GM18511 (cell line): Measurements from ENCODE around the gene NACAD.

Source experiments
- ATAC-seq: cut with Tn5 transposase; IDR thresholded peaks from one replicate; pipeline ENCODE4 v1.9.1; 2021; ENCODE audit warnings: mild to moderate bottlenecking, moderate library complexity; ENCODE audit not compliant: unreplicated experiment

The NACAD gene, protein sequence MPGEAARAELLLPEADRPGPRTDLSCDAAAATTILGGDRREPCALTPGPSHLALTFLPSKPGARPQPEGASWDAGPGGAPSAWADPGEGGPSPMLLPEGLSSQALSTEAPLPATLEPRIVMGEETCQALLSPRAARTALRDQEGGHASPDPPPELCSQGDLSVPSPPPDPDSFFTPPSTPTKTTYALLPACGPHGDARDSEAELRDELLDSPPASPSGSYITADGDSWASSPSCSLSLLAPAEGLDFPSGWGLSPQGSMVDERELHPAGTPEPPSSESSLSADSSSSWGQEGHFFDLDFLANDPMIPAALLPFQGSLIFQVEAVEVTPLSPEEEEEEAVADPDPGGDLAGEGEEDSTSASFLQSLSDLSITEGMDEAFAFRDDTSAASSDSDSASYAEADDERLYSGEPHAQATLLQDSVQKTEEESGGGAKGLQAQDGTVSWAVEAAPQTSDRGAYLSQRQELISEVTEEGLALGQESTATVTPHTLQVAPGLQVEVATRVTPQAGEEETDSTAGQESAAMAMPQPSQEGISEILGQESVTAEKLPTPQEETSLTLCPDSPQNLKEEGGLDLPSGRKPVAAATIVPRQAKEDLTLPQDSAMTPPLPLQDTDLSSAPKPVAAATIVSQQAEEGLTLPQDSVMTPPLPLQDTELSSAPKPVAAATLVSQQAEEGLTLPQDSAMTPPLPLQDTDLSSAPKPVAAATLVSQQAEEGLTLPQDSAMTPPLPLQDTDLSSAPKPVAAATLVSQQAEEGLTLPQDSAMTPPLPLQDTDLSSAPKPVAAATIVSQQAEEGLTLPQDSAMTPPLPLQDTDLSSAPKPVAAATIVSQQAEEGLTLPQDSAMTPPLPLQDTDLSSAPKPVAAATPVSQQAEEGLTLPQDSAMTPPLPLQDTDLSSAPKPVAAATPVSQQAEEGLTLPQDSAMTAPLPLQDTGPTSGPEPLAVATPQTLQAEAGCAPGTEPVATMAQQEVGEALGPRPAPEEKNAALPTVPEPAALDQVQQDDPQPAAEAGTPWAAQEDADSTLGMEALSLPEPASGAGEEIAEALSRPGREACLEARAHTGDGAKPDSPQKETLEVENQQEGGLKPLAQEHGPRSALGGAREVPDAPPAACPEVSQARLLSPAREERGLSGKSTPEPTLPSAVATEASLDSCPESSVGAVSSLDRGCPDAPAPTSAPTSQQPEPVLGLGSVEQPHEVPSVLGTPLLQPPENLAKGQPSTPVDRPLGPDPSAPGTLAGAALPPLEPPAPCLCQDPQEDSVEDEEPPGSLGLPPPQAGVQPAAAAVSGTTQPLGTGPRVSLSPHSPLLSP (N-terminal part only)

DNA sequence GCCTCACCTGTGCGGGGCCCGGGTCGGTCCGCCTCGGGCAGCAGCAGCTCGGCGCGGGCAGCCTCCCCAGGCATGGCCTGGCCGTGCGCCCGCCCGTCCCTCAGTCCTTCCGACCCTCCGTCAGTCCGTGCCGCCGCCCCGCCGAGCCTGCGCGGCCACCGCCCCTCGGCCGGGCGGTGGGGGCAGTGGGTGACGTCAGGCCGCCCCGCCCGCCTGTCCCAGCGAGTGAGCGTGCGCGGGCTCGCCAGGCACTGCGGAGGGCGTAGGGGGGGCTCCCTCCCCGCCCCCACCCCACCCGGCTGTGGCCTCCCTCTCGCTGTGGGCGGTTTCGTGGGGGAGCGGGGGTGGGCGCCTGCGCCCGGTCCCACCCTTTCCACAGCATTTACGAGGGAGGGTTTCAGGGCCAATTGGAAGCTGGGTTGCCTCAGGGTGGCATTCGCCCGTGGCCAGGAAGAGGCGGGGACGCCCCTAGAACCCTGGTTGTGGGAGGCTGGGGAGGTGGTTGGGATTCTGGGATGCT lies at the start of gene NACAD:
NACAD (minus strand) TSS at position 149 of the 520 bp plus-strand sequence; CDS start at position 74, 75 bp downstream.
- ATAC-seq = no peak

DNA sequence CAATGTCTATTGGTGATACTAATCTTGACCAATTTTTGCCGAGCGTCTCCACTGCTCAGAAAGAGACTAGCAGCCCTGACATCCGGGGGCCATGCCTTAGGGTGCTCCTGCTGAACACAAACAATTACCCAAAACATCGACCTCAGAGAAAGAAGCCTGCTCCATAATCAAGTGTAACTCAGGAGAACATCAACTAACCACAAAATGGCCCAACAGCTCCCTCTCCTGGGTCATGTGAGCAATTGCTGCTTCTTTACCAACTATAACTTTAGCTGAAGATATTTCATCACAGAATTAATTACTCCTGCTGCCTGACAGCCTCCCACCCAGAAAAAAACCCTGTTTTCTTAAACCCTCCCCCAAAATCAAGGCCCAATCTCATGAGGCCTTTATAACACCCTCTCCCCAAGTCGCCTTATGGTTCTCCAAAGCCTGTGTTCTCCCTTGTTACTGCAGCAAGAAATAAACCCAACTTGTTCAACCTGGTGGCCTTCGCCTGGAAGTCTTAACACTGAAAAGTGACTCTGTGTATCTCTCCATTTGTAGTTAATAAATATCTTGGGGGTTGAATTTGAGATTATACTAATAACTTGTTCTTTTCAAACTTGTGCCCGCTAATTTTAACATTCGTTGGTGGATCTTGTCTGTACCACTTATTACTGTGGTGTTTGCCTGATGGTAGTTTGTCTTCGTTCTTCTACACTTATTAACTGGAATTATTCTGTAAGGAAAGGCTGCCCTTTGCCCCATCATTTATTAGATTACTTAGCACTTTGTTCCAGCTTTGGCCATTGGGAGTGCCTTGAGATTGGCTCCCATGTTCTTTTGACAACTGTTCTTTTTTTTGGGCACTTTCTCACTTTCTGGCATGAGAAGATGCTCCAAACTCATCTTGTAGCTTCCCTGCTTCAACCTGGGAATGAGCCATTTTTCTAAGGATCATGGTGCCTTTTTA lies 47.6 kb upstream of the NACAD start:
- ATAC-seq = no peak

DNA sequence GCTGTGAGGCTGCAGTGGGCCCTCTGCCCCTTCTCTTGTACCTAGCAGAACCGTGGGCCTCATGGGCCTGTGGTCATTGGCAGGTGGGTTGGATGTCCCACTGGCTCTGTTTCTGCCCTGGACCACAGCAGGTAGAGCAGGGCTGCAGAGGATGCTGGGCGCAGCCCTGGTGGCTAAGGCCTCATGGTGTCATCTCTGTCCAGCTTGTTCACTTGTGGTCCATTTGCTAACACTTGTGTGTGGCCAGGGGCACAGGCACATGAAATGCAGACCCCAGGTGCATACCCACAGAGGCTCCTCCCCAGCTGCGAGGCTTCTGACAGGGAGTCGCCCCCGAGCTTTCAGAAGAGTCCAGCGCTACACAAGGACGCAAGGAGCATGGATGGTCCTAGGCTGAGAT lies 45.1 kb upstream of the NACAD start:
- no peak for ATAC-seq

DNA sequence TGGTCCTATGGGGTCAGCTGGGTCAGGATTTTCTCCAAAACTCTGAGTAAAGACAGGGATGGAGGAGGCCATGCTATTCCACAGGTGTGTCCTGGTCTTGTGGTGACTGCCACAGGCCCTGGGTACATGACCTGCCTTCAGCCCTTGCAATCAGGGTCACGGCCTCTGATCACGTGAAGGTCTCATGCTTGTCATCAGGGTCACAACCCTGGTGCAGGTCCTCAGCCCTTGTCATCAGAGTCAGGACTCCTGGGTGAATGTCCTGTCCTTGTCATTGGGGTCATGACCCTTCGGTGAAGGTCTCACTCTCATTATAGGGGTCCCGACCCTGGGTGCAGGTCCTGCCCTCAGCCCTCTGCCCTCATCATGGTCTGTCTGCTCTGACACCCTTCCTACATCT lies 44.6 kb upstream of the NACAD start:
- no peak for ATAC-seq

DNA sequence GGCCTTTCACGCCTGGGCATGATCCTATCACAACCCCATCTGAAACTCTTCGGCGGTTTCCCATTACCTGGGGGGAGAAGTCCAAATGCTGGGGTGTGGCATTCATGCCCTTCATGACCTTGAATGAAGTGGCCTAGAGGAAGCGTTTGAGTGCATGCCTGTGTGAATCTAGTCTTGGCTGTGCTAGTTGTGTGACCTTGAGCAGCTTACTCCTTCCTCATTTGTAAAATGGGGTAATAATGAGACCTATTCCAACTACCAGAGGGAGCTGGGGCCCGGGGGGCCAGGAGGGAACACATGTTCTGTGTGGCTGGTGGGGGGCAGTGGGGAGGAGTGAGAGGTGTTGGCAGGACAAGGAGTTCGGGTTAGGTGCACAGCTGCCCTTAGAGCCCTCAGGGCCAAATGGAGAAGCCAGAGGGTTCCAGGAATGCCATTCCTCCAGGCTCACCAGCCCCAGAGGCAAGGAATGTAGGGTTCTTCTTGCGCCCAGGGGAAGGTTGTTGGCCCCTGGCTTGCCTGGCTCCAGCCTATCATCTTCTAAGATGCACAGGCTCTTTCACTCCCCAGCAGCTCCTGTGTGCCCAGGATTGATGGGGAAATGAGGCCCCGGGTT lies 44.0 kb upstream of the NACAD start:
- no peak for ATAC-seq

DNA sequence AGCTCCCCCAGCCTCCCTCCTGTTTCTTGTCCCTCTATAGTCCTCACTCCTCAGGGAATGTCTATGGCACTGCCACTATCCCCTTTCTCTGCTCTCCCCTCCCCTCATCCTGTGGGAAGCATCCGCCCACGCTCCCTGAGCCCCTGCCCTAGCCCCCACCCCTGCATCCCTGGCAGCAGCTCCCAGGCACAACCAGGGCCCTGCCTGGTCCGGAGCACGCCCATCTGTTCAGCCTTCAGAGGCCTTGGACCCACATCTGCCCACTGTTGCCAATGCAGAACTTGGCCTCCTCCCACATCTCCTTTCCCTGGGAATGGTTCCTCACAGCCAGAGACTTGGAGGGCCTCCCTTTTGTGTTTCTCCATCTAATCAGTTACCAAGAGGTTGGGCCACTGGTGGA lies 43.1 kb upstream of the NACAD start:
- no peak for ATAC-seq

DNA sequence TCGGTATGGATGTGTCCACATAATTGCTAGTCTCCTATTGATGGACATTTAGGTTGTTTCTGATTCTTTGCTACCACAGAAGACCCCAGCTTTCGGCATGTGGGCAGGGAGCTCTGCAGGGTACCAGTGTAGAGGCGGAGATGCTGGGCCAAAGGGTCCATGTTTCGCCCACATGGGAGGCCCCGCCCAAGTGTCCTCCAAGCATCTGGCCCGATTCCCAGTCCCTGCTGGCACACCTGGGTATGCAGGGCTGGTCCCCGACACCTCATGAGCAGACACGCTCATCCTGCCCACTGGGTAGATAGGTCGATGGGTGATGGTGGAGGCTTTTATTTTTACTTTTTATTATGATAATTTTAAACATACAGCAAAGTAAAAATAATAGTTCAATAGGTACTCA lies 42.1 kb upstream of the NACAD start:
- no peak for ATAC-seq

DNA sequence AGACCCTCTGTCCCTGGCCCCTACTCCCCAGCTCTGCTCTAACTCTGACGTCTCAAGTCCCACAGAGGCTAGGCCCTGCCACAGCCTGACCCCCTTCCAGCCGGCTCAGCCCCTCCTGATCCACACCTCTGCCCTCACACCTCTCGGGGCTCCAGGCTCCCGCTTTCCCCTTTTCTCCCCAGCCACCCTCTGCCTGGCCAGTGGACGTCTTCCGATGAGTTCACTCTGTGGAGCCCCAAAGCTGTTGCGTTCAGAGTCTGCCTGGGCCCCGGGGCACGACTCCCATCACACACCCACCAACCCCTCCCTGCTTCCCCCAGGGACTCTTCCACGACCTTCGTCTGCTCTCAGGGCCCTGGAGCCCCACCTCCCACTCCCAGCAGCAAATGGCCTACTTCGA lies 41.1 kb upstream of the NACAD start:
- no peak for ATAC-seq

DNA sequence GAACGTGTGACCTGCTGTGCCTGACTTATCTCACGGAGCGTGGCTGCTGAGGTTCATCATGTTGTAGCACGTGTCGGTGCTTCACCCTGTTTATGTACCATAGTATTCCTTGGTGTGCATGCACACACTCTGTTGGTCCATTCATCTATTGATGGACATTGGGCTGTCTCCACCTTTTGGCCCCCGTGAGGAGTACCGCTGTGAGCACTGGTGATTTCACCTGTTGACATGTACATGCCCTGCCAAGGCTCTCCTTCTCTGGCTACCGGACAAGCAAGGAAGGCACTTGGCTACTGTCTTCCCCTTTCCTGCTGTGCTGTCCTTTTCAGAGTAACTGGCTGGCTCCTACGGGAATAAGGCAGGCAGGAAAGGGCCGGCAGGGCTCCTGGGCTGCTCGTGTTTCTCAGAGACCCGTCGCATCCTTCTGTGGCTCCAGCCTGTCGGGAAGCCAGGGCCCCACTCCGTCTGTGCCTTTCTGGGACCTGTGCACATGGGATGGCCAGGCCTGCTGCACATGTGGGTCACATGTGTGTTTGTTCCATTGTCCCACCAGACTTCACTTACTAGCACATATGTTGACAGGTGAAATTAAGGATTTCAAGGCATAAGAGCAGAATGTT lies 40.5 kb upstream of the NACAD start:
- no peak for ATAC-seq

DNA sequence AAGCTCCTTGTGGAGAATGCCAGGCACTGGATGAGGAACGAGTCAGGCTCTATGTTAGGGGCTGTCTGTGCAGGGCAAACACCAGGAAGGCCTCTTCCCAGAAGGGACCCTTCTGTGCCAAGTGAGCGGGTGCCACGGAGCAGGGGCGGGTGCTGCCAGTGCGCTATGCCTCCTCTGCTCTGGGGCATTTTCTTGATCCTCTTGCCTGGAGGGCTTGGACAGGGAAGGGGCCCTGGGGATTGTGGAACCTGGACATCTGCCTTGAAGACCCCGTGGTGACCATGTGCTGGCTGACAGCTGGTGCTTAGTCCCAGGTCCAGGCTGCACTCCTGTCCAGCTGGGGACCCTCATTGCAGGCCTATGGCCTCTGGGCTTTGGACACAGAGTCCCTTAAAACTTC lies 38.2 kb upstream of the NACAD start:
- ATAC-seq = no peak

DNA sequence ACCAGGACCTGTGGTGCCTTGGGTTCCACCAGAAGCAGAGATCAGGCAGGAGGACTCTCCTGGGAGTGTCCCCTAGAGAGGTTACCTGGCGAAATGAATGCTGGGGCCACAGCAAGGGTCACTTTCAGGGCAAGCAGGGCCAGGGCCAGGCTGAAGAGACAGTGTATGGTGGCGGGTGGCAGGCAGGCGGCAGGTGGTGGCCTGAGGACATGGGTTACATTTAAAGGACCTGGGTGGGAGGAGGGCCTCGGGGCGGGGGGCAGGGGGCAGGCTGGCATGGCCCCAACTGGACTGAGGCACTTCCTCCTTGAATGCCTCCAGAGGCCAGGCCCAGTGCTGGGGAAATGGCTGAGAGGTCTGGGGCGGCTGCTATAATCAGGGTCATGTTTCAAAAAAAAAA lies 37.4 kb upstream of the NACAD start:
- ATAC-seq = no peak

DNA sequence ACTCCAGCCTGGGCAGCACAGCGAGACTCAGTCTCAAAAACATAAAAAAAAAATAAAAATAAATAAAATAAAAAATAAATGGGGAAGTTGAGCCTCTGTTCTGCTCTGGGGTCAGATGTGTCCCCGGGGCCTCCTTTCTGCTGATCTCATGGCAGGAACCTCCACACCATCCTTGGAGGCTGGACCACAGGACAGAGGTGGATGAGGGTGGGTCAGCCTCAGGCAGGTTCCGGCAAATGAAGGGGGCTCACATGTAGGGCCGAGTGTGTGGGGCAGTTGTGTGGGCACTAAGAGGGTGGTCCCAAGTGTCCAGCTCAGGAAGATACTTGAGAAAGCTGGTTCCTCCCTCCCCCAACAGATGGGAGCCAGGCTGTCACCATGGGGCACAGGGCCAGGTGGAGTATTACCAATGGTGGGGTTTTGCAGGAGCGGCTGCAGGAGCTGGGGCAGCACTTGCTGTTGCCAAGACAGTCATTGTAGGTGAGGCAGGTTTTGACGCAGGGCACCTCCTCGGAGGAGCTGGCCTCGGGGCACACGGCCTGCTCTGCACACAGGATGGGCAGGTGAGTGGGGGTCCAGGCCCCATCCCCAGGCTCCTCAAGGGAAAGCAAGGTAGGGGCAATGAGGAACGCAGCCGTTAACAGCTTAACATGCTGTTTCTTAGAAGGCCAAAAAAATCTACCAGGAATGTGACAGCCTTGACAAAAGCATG lies 36.6 kb upstream of the NACAD start:
- no peak for ATAC-seq

DNA sequence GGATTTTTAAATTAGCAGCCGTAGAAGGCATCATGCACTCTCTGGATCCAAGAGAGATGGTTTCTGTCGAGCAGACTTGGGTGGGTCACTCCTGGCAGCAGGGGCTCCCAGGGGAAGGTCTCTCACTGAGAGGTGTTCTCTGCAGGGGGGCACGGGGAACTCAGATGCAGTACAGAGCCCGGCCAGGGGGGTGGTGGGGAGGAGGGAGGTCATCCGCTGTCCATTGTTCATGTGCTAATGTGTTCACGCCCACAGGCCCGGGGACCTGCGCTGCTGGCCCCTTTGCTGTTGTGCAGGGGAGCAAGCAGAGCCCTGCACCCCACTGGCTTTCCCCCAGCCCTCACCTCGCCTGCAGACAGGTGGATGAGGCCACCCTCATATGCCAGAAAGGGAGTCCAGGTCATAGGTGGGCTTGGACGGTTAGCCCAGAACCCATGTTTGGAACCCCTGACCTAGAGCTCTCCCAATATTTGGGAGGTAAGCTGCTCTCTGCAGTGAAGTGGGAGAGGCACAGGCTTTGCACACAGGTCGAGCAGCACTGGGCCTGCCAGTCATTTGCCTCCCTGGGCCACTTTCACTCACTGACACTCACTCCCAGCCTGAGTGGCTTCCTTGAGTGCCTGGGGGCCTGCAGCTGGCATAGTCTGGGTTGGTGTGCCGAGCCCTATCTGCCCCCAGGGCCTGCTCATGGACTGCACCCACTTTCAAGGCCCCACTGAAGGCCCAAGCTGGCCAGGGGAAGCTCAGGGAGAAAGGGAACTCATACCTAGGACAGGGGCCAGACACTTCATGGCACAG lies 35.3 kb upstream of the NACAD start:
- no peak for ATAC-seq

DNA sequence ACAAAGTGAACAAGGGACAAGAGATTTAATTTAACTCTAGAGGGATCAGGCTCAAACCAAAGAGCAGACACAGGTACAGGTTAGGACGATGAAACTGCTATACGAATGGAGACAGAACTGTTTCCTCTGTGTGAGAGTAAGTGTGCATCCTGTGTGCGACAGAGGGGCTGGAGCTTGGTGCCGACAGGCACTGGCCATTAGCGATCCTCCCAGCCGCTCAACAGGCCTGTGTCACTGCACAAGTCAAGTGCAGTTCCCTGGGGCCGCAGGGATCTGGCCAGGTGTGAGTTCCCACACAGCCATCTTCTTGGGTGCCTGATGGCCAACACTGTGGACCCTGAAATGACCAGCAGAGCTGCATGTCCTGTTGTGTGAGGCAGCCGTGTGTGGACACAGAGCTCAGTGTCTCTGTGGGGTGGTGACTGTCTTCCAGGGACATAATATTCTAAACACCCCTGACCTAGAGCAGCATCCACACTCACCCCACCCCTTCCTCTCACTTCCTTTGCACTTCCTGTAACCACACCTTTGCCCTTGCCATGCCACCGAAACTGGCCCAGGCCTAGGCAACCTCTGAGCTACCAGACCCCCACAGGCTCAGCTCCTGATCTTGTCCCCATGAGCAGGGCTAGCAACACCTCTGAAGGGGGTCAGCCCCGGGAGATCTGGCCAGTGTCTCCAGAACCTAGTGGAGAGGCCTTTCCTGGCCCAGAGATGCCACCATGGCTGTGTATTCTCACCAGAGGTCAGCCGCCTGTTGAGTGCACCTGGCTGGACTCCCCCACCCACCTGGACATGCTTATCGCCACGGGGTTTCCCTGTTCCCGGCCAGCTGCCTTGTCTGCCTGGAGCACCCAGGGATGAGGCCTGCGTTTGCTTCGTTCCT lies 34.4 kb upstream of the NACAD start:
- no peak for ATAC-seq

DNA sequence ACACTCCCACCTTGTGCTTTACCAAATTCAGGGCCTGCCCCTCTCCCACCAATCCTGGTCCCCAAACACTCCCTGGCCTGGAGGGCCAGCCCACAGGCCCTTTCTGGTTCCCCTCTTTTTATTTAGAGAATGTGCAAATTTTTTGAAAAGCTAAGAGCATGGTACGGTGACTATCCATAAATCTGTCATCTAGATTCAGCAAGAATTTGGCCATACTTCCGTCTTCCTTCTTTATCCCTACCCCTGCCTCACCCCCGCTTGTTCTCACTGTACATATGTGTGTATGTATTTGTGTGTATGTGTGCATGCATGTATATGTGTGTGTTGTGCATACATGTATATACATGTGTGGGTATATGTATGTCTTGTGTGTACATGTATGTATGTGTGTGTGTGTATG lies 30.8 kb upstream of the NACAD start:
- no peak for ATAC-seq

DNA sequence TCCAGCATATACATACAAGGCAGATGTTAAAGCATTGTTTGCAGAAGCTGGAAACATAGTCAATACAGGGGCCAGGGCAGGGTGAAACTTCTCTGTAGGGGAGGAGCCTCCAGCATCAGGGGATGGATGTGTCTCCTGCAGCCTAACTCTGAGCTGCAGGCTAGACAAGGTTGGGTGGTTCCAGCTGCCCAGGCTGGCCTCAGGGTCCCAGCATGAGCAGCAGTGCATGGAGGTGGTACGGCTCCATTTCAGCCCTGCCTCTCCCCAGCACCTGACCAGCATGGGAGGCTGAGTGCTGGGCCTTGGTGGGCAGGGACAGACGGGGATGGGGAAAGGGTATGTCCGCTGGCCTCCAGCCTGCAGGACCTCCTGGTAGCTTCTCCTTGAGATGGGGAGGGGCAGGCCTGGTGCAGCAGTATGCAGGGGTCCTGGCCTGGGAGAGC lies 30.1 kb upstream of the NACAD start:
- peak; percentile 72 for ATAC-seq
